ENCODE data around the gene SMCP.

The SMCP gene

DNA sequence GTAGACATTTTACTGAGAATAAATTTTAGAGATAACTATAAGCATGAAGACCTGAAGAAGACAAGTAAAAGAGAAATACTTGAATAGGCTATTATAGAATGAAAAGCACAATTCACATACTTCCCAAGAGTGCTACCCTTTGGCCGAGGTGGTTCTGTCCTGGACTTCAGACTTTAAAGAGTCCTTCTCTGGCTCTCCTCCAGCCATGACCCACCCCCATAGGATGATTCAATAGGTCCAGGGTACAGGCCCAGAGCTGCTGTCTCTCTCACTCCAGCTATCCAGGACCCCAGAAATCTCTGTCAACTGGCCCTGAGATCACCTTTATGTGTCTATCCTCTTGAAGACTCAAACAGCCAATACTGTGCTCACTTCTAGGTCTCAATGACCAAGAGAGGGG lies 1.3 kb upstream of the SMCP start:
- no peak for DNase-seq (ENCODE audit: low read depth)
- H3K4me3 ChIP-seq (ENCODE audit: low read length) = no peak overlapping the region
- TF ChIP-seq, protein P1, sequence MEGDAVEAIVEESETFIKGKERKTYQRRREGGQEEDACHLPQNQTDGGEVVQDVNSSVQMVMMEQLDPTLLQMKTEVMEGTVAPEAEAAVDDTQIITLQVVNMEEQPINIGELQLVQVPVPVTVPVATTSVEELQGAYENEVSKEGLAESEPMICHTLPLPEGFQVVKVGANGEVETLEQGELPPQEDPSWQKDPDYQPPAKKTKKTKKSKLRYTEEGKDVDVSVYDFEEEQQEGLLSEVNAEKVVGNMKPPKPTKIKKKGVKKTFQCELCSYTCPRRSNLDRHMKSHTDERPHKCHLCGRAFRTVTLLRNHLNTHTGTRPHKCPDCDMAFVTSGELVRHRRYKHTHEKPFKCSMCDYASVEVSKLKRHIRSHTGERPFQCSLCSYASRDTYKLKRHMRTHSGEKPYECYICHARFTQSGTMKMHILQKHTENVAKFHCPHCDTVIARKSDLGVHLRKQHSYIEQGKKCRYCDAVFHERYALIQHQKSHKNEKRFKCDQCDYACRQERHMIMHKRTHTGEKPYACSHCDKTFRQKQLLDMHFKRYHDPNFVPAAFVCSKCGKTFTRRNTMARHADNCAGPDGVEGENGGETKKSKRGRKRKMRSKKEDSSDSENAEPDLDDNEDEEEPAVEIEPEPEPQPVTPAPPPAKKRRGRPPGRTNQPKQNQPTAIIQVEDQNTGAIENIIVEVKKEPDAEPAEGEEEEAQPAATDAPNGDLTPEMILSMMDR (conservative IDR thresholded peaks at IDR 0.05; ENCODE audit: low read length) = no peak

GRCh38 chr1:152879559-152880198 lies 1.6 kb downstream of the SMCP start:
- DNase-seq (ENCODE audit: low read depth) = no peak
- TF ChIP-seq, protein P1 (conservative IDR thresholded peaks at IDR 0.05; ENCODE audit: low read length) = no peak

GRCh38 chr1:152880316-152880715 lies 2.2 kb downstream of the SMCP start:
- DNase-seq (ENCODE audit: low read depth) = no peak
- no peak overlapping the region for H3K4me3 ChIP-seq (ENCODE audit: low read length)
- TF ChIP-seq, protein P1 (conservative IDR thresholded peaks at IDR 0.05; ENCODE audit: low read length) = no peak

More at GRCh38 chr1:152879559-152880198, 1.6 kb downstream of the SMCP start:
- H3K4me3 ChIP-seq (ENCODE audit: low read length) = no peak overlapping the region

- TF ChIP-seq, protein P1 (conservative IDR thresholded peaks at IDR 0.05; ENCODE audit: low read length) = no peak
- no peak overlapping the region for H3K4me3 ChIP-seq (ENCODE audit: low read length)
- no peak for DNase-seq (ENCODE audit: low read depth)
Measured at GRCh38 chr1:152880907-152881306, 2.8 kb downstream of the SMCP start.

DNA sequence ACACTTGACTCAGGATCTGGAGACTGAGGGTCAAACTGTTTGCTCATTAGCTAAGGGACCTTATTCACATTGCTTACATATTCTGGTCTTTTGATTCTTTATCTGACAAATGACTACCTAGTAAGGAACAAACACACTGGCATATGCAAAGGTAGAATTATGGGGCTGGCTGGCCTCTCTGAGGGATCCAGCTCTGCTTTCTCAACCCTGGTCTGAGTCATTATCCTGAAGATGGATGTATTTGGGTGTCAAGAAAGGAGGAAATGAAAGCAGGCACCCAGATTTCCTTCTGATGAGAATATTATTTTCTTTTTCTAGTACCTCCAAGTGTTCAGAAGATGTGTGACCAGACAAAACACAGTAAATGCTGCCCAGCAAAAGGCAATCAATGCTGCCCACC lies 6.0 kb downstream of the SMCP start:
- DNase-seq (ENCODE audit: low read depth) = peak; percentile 5
- TF ChIP-seq, protein P1 (conservative IDR thresholded peaks at IDR 0.05; ENCODE audit: low read length) = no peak
- no peak overlapping the region for H3K4me3 ChIP-seq (ENCODE audit: low read length)

GRCh38 chr1:152884506-152884905 lies 6.4 kb downstream of the SMCP start:
- DNase-seq (ENCODE audit: low read depth) = no peak
- TF ChIP-seq, protein P1 (conservative IDR thresholded peaks at IDR 0.05; ENCODE audit: low read length) = no peak

GRCh38 chr1:152884966-152885624 lies 7.0 kb downstream of the SMCP start:
- TF ChIP-seq, protein P1 (conservative IDR thresholded peaks at IDR 0.05; ENCODE audit: low read length) = no peak
- no peak overlapping the region for H3K4me3 ChIP-seq (ENCODE audit: low read length)
- peak; percentile 72 for DNase-seq (ENCODE audit: low read depth)

More at GRCh38 chr1:152884506-152884905, 6.4 kb downstream of the SMCP start:
- no peak overlapping the region for H3K4me3 ChIP-seq (ENCODE audit: low read length)
